Endothelial cell of umbilical vein (primary cell): Measurements from ENCODE around the gene ARHGEF38. TPM values are rescaled to one million over a fixed set of nuclear protein-coding genes. Genes with fewer than 3 reads are reported as not detected.

ENCODE experiments used
- BruUV-seq: library from RNA; stranded (reverse); fragments of 400-500 nt; replicated peaks from 2 replicates; lab custom pipeline; 2021; lab: Mats Ljungman, UMichigan
- CTCF ChIA-PET: fragments of 300-600, 350-600 bp; sonication (Branson Sonifier 250); formaldehyde crosslinking; loops from one replicate; lab custom pipeline; 2021; ENCODE audit warnings: antibody characterized with exemption, inconsistent platforms; lab: Charles Lee
- POLR2A ChIA-PET: fragments of 300-600, 350-600 bp; sonication (Branson Sonifier 250); formaldehyde crosslinking; loops from one replicate; lab custom pipeline; 2021; ENCODE audit warnings: antibody characterized with exemption, inconsistent platforms; lab: Charles Lee
- DNase-seq: peaks from one replicate; pipeline ENCODE4 v3.0.0-alpha.2; 2011; ENCODE audit warnings: low read depth, low spot score
- FAIRE-seq: peaks from 2 replicates; lab custom pipeline; 2011; peaks lifted over from hg19 to GRCh38; lab: Jason Lieb, UNC
- H2AFZ ChIP-seq: 2 replicates; pipeline ENCODE4 v1.6.0; 2012; ENCODE audit warnings: low read depth, low read length, control low read depth, inconsistent platforms
- H3K27ac ChIP-seq: 2 replicates; pipeline ENCODE4 v1.5.1; 2011; ENCODE audit warnings: low read depth, mild to moderate bottlenecking, control low read depth, low read length, moderate library complexity; ENCODE audit not compliant: insufficient read depth
- H3K27me3 ChIP-seq, 2 experiments: 2 replicates each; pipeline versions ENCODE4 v1.6.0 to v1.6.1; 2011; ENCODE audit warnings: low read length in 2 of 2, mixed read lengths in 1 of 2; ENCODE audit not compliant: control insufficient read depth in 2 of 2, insufficient read depth in 2 of 2
- H3K36me3 ChIP-seq, 2 experiments: 2 replicates in 1 of 2; 3 replicates in 1 of 2; pipeline ENCODE4 v1.5.1; 2011; ENCODE audit warnings: low read length in 2 of 2, mild to moderate bottlenecking in 1 of 2, moderate library complexity in 1 of 2; ENCODE audit not compliant: control insufficient read depth in 2 of 2, insufficient read depth in 2 of 2; ENCODE audit errors: extremely low read depth in 1 of 2
- H3K4me1 ChIP-seq: 3 replicates; pipeline ENCODE4 v1.5.1; 2011; ENCODE audit warnings: mild to moderate bottlenecking, low read length; ENCODE audit not compliant: control insufficient read depth, insufficient read depth; ENCODE audit errors: extremely low read depth
- H3K4me2 ChIP-seq: 2 replicates; pipeline ENCODE4 v1.6.1; 2011; ENCODE audit warnings: low read length, control low read depth, mixed read lengths; ENCODE audit not compliant: insufficient read depth
- H3K4me3 ChIP-seq, 3 experiments: fragments of 200-600 bp in 1 of 3; sonication (generic), shearing (Covaris generic) in 1 of 3; replicated peaks in 1 of 3; 2 replicates each; pipeline ENCODE4 v1.5.1; 2011 to 2016; ENCODE audit warnings: control low read depth in 3 of 3, low read length in 3 of 3, mild to moderate bottlenecking in 2 of 3, inconsistent platforms in 1 of 3, low read depth in 1 of 3, moderate library complexity in 1 of 3; ENCODE audit not compliant: insufficient read depth in 1 of 3
- H3K79me2 ChIP-seq: 2 replicates; pipeline ENCODE4 v1.6.0; 2012; ENCODE audit warnings: low read length, inconsistent platforms; ENCODE audit not compliant: control insufficient read depth, insufficient read depth
- H3K9ac ChIP-seq: replicated peaks from 2 replicates; pipeline ENCODE3; 2011; ENCODE audit warnings: low read length, control low read depth; ENCODE audit not compliant: insufficient read depth; ENCODE audit errors: extremely low read depth
- H3K9me1 ChIP-seq: replicated peaks from 3 replicates; pipeline ENCODE4 v1.6.0; 2011; ENCODE audit warnings: mild to moderate bottlenecking, low read length; ENCODE audit not compliant: control insufficient read depth, insufficient read depth; ENCODE audit errors: extremely low read depth
- H3K9me3 ChIP-seq: replicated peaks from 2 replicates; pipeline ENCODE4 v1.5.1; 2012; ENCODE audit warnings: low read length, inconsistent platforms; ENCODE audit not compliant: control insufficient read depth, insufficient read depth
- H4K20me1 ChIP-seq: replicated peaks from 2 replicates; pipeline ENCODE3; 2011; ENCODE audit warnings: mild to moderate bottlenecking, low read length; ENCODE audit not compliant: control insufficient read depth, insufficient read depth; ENCODE audit errors: extremely low read depth
- CTCF ChIP-seq, 2 donors: IDR thresholded peaks; 1 replicate in 1 of 2; 2 replicates in 1 of 2; pipeline ENCODE4 v1.5.1; 2011; ENCODE audit warnings: low read length in 2 of 2, mild to moderate bottlenecking in 2 of 2, moderate library complexity in 2 of 2, control low read depth in 1 of 2, inconsistent platforms in 1 of 2, low read depth in 1 of 2; ENCODE audit not compliant: insufficient read depth in 1 of 2; ENCODE audit errors: extremely low read depth in 1 of 2
- EZH2 ChIP-seq: IDR thresholded peaks from 2 replicates; pipeline ENCODE4 v1.6.1; 2012; ENCODE audit warnings: borderline replicate concordance, low read depth, mild to moderate bottlenecking, moderate library complexity, low read length, inconsistent platforms; ENCODE audit not compliant: severe bottlenecking
- FOS ChIP-seq: IDR thresholded peaks from 2 replicates; pipeline ENCODE4 v1.6.1; 2011; ENCODE audit warnings: mild to moderate bottlenecking, low read length, moderate library complexity, borderline replicate concordance; ENCODE audit not compliant: insufficient read depth
- GATA2 ChIP-seq: IDR thresholded peaks from 2 replicates; pipeline ENCODE4 v1.7.0; 2011; ENCODE audit warnings: low read depth, mild to moderate bottlenecking, moderate library complexity, mixed read lengths, low read length; ENCODE audit not compliant: insufficient read length, insufficient read depth
- JUN ChIP-seq: IDR thresholded peaks from 2 replicates; pipeline ENCODE4 v1.6.1; 2011; ENCODE audit warnings: borderline replicate concordance, low read depth; ENCODE audit not compliant: insufficient read length, insufficient read depth
- MAX ChIP-seq: IDR thresholded peaks from 2 replicates; pipeline ENCODE4 v1.6.1; 2011; ENCODE audit not compliant: insufficient read depth, insufficient read length
- MYC ChIP-seq: IDR thresholded peaks from one replicate; pipeline ENCODE4 v1.6.1; 2011; ENCODE audit warnings: mild to moderate bottlenecking, low read depth, low read length
- POLR2A ChIP-seq: IDR thresholded peaks from 2 replicates; pipeline ENCODE4 v1.6.1; 2012; ENCODE audit warnings: low read depth, mild to moderate bottlenecking, control low read depth, low read length
- POLR2AphosphoS5 ChIP-seq: IDR thresholded peaks from 2 replicates; pipeline ENCODE4 v1.6.1; 2012; ENCODE audit warnings: low read depth, mild to moderate bottlenecking, control low read depth, low read length, moderate library complexity; ENCODE audit not compliant: insufficient read depth
- dilution Hi-C: fragments of 300-500 bp; cut with MboI; formaldehyde crosslinking; loops from one replicate; pipeline ENCODE4 v1.15.0; 2019; ENCODE audit warnings: low sequenced_read_pairs; ENCODE audit not compliant: extremely low pct_ligation_motif_present
- intact Hi-C: fragments of 100-400 bp; cut with micrococcal nuclease; formaldehyde crosslinking; loops from one replicate; pipeline ENCODE4 v1.10.0; 2022
- polyA plus RNA-seq, 4 experiments: library from polyadenylated mRNA; depleted of rRNA in 3 of 4; stranded (reverse) in 3 of 4; unstranded in 1 of 4; fragments of >200 nt; gene quantifications; 2 replicates each; pipeline versions ENCODE4 v1.2.1 to v1.2.3, GENCODE V29; 2011 to 2012; ENCODE audit warnings: missing spikeins in 1 of 4
- total RNA-seq: library from RNA; stranded (reverse); gene quantifications from 2 replicates; pipeline ENCODE4 v1.2.3, GENCODE V29; 2021

The ARHGEF38 gene
- total and polyA plus RNA-seq, 2 donors (not counting 3 experiments of a cell fraction or from before 2014, with no cell fraction given): not detected

- ChIA-PET POLR2A (no interaction called here), CTCF (interaction anchor here (1.3 kb wide), 1 partner anchor 20 kb away, joined by 3 read pairs; no protein-coding TSS in a partner anchor)
- BruUV-seq: no TSS peak
- FAIRE-seq (no peak), DNase-seq (no peak)
- H3K27ac ChIP-seq: no peak overlapping the region
- H3K79me2 ChIP-seq: no peaks in the 10 kb centered on the region
- TF ChIP-seq POLR2AphosphoS5: no peak
- TF ChIP-seq CTCF (IDR thresholded peaks at IDR 0.05; ENCODE audit: extremely low read depth in 1 of 2, insufficient read depth in 1 of 2, low read depth in 1 of 2, low read length in 2 of 2): no peak
- TF ChIP-seq MYC: no peak
- no peak for TF ChIP-seq FOS
- no peak for TF ChIP-seq POLR2A
- no peak for TF ChIP-seq EZH2
- TF ChIP-seq GATA2: no peak
- no peak for TF ChIP-seq MAX
- no peak for TF ChIP-seq JUN
- H3K36me3 ChIP-seq: no peaks in the 10 kb centered on the region
- no peak overlapping the region for H3K9ac ChIP-seq
- no peaks in the 10 kb centered on the region for H3K9me3 ChIP-seq
- no peaks in the 10 kb centered on the region for H3K4me1 ChIP-seq
- dilution Hi-C loops (no loop called here), intact Hi-C loops (no loop called here)
- H3K27me3 ChIP-seq: peaks cover 5 to 7% of the 10 kb centered on the region in 2 experiments
- H3K4me2 ChIP-seq: no peak overlapping the region
- no peaks in the 10 kb centered on the region for H4K20me1 ChIP-seq
- no peaks in the 10 kb centered on the region for H3K9me1 ChIP-seq
- no peak overlapping the region for H3K4me3 ChIP-seq
- H2AFZ ChIP-seq: no peak overlapping the region
Measured at GRCh38 chr4:105651884-105652283, 99.5 kb downstream of the ARHGEF38 start.
